ENCODE results near the gene MISP.

GRCh38 chr19:747432-748273 lies 3.3 kb upstream of the MISP start:
- TF ChIP-seq ZBTB11 (CRISPR knock-in tag; IDR thresholded peaks at IDR 0.05) (no peak), XRCC5 (IDR thresholded peaks at IDR 0.05; ENCODE audit: low read depth, low read length) (no peak), NFE2L1 (tag; IDR thresholded peaks at IDR 0.05; ENCODE audit: borderline replicate concordance, low read depth) (no peak), STAT5B (CRISPR knock-in tag; IDR thresholded peaks at IDR 0.05) (no peak), ZNF121 (CRISPR knock-in tag; conservative IDR thresholded peaks at IDR 0.05) (no peak), RHOXF2B (CRISPR knock-in tag; conservative IDR thresholded peaks at IDR 0.05) (no peak), EHMT2 (IDR thresholded peaks at IDR 0.05) (no peak), CHD4 (IDR thresholded peaks at IDR 0.05; ENCODE audit: insufficient read depth, insufficient replicate concordance, low read depth, low read length, poor library complexity, severe bottlenecking) (no peak), TCF7L2 (IDR thresholded peaks at IDR 0.05; ENCODE audit: low read depth, low read length) (no peak), NRF1 (conservative IDR thresholded peaks at IDR 0.05 in 1 of 2, IDR thresholded peaks at IDR 0.05 in 1 of 2) (no peak)
- TF ChIP-seq, protein P1, sequence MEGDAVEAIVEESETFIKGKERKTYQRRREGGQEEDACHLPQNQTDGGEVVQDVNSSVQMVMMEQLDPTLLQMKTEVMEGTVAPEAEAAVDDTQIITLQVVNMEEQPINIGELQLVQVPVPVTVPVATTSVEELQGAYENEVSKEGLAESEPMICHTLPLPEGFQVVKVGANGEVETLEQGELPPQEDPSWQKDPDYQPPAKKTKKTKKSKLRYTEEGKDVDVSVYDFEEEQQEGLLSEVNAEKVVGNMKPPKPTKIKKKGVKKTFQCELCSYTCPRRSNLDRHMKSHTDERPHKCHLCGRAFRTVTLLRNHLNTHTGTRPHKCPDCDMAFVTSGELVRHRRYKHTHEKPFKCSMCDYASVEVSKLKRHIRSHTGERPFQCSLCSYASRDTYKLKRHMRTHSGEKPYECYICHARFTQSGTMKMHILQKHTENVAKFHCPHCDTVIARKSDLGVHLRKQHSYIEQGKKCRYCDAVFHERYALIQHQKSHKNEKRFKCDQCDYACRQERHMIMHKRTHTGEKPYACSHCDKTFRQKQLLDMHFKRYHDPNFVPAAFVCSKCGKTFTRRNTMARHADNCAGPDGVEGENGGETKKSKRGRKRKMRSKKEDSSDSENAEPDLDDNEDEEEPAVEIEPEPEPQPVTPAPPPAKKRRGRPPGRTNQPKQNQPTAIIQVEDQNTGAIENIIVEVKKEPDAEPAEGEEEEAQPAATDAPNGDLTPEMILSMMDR (IDR thresholded peaks at IDR 0.05 in 2 of 3, conservative IDR thresholded peaks at IDR 0.05 in 1 of 3; ENCODE audit: insufficient read depth in 2 of 3, low read depth in 1 of 3, low read length in 3 of 3), result no peak
